ENCODE data around the gene NAPSA.
"Not testable (repeated sequence)": the region's sequence is repeated elsewhere in the genome, so short reads cannot be mapped to it uniquely, and the experiment has no call there.

The NAPSA gene

DNA sequence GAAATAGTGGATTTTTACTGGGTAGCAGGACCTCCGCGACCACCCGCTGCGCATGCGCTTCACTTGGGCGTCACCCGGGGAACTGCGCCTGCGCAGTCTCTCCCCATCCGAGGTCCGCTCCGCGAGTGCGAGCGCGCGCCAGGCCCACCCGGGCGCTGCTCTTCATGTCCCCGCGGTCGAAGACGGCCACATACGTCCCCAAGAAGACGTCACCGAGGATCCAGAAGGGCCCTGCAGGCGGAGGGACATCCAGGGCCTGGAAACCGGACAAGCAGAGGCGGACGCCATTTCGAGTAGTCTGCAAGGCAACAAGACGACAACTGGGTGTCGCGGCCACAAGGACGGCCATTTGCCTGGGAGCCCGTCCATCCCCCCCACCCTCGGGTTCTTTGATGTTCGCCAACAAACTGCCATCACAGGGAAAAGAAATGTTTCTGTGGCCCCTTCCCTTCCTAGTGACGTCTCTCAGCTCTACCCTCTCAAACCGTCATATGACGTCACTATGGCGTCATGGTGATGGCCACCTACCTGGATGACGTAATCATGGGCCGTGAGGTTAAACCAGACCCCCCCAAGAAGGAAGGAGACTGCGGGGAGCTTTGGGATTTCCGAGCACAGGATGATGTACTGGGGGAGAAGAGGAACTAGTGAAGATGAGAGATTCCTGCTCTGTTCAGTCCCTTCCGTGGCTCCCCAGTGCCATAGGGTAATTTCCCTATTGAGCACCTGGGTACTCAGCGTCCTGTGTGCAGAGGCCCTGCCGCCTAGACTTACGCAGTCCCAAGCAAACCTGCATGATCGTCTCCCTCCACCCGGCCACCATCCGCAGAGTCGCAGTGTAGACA, 6.7 kb downstream of the NAPSA start:
- peak; percentile 63 for DNase-seq (ENCODE audit: low read depth)

GRCh38 chr19:50357178-50358100, 8.0 kb downstream of the NAPSA start:
- peak; percentile 84 for DNase-seq (ENCODE audit: low read depth)

GRCh38 chr19:50356691-50357177, 8.7 kb downstream of the NAPSA start:
- no peak for DNase-seq (ENCODE audit: low read depth)

GRCh38 chr19:50353487-50353880, 12.0 kb downstream of the NAPSA start:
- DNase-seq (ENCODE audit: low read depth), result not testable (repeated sequence)

GRCh38 chr19:50352242-50352641, 13.2 kb downstream of the NAPSA start:
- DNase-seq (ENCODE audit: low read depth), result no peak

GRCh38 chr19:50349277-50350057, 16.0 kb downstream of the NAPSA start:
- DNase-seq (ENCODE audit: low read depth), result no peak

DNA sequence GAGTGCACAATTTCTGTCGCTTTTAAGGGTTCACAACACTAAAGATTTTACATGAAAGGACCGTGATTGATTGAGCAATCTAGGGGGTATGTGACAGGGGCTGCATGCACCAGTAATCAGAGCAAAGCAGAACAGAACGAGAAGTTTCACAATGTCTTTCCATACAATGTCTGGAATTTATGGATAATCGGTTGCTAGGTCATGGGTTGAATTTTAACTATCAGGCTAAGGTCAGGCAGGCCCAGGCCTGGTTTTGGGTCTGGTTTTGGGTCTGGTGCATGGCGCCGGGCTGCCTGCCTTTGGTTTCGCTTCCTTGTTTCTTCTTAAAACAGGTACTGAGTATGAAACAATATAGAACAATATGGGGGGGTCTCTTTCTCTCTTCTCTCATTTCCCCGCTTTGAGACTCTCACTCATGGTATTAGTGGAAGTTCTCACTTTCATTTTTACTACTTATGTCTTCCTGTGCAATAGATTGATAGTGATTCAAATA, 18.3 kb downstream of the NAPSA start:
- DNase-seq (ENCODE audit: low read depth), result not testable (repeated sequence)

DNA sequence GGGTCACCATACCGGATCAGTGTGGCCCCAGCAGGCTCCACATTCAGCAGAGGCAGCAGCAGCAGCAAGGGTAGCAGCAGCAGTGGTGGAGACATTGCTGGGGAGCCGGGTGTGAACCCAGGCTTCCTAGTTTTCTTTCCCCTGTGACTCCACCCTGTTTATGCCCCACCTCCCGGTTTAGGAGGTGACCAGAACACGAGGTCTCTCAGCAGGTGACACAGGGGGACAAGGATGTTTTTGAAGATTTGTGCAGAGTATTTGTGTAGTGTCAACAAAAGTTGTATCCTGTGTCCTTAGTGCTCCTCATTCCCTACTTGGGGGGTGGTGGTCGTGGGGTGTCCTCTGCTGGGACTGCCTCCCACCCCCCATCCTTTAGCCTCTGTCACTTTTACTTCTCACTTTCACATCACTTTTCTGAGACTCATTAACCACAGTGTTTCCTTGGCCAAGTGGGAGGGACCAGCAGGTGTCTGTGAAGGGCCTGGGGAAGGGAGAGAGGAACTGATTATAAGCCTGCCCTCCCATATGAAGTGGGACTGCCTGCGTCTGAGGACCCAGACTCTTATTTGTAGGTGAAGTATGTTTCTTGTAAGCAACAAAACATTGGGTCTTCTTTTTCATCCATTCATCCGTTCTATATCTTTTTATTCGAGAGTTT, 20.6 kb downstream of the NAPSA start:
- no peak for DNase-seq (ENCODE audit: low read depth)

- no peak for DNase-seq (ENCODE audit: low read depth)
These were observed 24.3 kb downstream of the NAPSA start for GRCh38 chr19:50341091-50341564.

GRCh38 chr19:50340331-50340730, 25.1 kb downstream of the NAPSA start:
- no peak for DNase-seq (ENCODE audit: low read depth)

DNA sequence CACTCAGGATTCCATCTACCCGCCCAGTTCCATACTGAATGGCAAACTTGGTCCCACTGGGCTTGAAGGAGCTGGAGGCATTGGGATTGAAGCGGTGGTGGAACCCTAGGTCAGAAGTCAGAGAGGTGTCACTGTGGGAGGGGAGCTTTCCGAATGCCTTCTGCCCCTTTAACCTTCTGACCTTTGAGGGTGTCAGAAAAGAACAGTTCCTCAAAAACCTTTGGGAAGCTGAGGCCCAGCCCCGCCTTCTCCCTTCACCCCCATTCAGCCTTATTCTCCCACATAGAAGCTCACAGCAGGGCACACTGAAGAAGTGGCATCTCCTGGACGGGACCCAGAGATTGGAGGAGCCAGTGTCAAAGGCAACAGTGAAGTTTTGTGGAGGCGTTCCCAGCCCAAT, 28.4 kb downstream of the NAPSA start:
- DNase-seq (ENCODE audit: low read depth), result not testable (repeated sequence)

GRCh38 chr19:50334741-50335421, 30.6 kb downstream of the NAPSA start:
- no peak for DNase-seq (ENCODE audit: low read depth)

DNA sequence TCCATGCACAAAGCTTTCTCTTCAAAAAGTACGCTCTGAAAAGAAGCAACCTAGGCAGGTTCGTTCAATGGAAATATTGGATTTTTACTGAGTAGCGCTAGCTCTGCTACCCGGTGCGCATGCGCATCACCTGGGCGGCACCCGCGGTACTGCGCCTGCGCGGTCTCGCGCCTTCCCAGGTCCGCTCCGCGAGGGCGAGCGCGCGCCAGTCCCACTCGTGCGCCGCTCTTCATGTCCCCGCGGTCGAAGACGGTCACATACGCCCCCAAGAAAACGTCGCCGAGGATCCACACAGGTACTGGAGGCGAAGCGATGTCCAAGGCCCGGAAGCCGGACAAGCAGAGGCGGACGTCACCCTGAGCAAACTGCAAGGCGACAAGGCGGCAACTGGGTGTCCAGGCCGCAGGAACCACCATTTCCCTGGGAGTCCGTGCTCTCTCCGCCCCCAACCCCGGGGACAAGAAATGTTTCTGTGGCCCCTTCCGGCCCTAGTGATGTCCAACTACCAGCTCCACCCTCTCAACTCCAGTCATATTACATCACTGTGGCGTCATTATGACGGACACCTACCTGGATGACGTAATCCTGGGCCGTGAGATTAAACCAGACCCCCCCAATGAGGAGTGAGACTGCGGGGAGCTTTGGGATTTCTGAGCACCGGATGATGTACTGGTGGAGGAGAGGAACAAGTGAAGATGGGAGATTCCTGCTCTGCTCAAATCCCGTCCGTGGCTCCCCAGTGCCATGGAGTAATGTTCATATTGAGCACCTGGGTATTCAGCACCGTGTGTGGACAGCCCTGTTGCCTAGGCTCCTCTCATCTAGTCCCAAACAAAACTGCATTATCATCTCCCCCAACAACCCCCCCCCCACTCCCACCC, 31.5 kb downstream of the NAPSA start:
- peak; percentile 74 for DNase-seq (ENCODE audit: low read depth)

- peak; percentile 76 for DNase-seq (ENCODE audit: low read depth)
These were observed 32.2 kb downstream of the NAPSA start for GRCh38 chr19:50333235-50333736.

GRCh38 chr19:50332244-50333038, 33.0 kb downstream of the NAPSA start:
- DNase-seq (ENCODE audit: low read depth), result no peak

GRCh38 chr19:50331994-50332243, 33.5 kb downstream of the NAPSA start:
- DNase-seq (ENCODE audit: low read depth), result no peak

GRCh38 chr19:50331221-50331993, 34.0 kb downstream of the NAPSA start:
- DNase-seq (ENCODE audit: low read depth), result no peak
